Measurements from ENCODE around the gene CCT3.

Gene CCT3

DNA sequence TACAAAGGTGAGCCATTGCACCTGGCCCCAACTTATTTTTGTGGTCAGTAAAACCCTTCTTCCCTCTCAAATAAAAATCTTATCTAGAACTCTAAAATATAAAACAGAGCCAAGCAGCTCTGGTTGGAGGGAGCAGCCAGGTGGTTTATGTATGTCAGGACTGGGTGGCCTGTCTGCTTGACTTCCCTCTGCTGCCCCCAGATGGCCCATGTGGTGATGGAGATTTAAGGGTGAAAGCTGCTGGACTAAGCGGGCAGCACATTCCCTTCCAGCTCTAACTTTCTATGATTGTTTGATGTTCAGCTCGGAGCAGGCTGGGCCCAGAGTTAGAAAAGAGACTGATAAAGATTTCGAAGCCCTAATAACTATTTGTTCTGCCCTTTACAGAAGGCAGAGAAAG is 78.3 kb downstream of the CCT3 start:
- peaks cover 96% of the 10 kb centered on the region for H3K36me3 ChIP-seq (ENCODE audit: low read depth)
- H3K4me1 ChIP-seq (ENCODE audit: insufficient read depth, poor library complexity, severe bottlenecking) = peaks cover 25% of the 10 kb centered on the region
- no peak overlapping the region for H3K4me3 ChIP-seq (ENCODE audit: severe bottlenecking)
- no peak overlapping the region for H3K27ac ChIP-seq (ENCODE audit: poor library complexity, severe bottlenecking)
- TF ChIP-seq, protein P1, sequence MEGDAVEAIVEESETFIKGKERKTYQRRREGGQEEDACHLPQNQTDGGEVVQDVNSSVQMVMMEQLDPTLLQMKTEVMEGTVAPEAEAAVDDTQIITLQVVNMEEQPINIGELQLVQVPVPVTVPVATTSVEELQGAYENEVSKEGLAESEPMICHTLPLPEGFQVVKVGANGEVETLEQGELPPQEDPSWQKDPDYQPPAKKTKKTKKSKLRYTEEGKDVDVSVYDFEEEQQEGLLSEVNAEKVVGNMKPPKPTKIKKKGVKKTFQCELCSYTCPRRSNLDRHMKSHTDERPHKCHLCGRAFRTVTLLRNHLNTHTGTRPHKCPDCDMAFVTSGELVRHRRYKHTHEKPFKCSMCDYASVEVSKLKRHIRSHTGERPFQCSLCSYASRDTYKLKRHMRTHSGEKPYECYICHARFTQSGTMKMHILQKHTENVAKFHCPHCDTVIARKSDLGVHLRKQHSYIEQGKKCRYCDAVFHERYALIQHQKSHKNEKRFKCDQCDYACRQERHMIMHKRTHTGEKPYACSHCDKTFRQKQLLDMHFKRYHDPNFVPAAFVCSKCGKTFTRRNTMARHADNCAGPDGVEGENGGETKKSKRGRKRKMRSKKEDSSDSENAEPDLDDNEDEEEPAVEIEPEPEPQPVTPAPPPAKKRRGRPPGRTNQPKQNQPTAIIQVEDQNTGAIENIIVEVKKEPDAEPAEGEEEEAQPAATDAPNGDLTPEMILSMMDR (IDR thresholded peaks at IDR 0.05; ENCODE audit: poor library complexity, severe bottlenecking) = no peak
- no peak for ATAC-seq (ENCODE audit: low read depth)
- H3K27me3 ChIP-seq (ENCODE audit: insufficient read depth, poor library complexity, severe bottlenecking) = no peaks in the 10 kb centered on the region
- no peak for DNase-seq (ENCODE audit: low spot score)
- H3K9me3 ChIP-seq (ENCODE audit: severe bottlenecking) = no peaks in the 10 kb centered on the region

Data from RWPE2 (cell line).